Mesenchymal stem cell (in vitro differentiated cells and primary cell): ENCODE results near the gene AGAP3.

Source experiments
- DNase-seq: peaks from one replicate; pipeline ENCODE4 v3.0.0-alpha.2; 2013
- H2AFZ ChIP-seq: one replicate; pipeline ENCODE4 v1.6.1; 2013; ENCODE audit warnings: low read depth, mild to moderate bottlenecking, control low read depth, inconsistent platforms, low read length, moderate library complexity
- H2AK5ac ChIP-seq: 2 replicates; pipeline ENCODE4 v1.6.1; 2013; ENCODE audit warnings: low read length, moderate library complexity, mild to moderate bottlenecking, inconsistent platforms; ENCODE audit not compliant: severe bottlenecking
- H2BK120ac ChIP-seq: one replicate; pipeline ENCODE4 v1.6.1; 2013; ENCODE audit warnings: low read depth, mild to moderate bottlenecking, inconsistent platforms, low read length, moderate library complexity
- H2BK12ac ChIP-seq, 2 experiments: one replicate each; pipeline ENCODE4 v1.6.1; 2013; ENCODE audit warnings: inconsistent platforms in 2 of 2, low read length in 2 of 2, mild to moderate bottlenecking in 2 of 2, moderate library complexity in 2 of 2, control low read depth in 1 of 2
- H2BK15ac ChIP-seq: one replicate; pipeline ENCODE4 v1.6.1; 2013; ENCODE audit warnings: mild to moderate bottlenecking, low read depth, inconsistent platforms; ENCODE audit not compliant: poor library complexity, severe bottlenecking
- H2BK5ac ChIP-seq: 2 replicates; pipeline ENCODE4 v1.6.1; 2013; ENCODE audit warnings: low read depth, mild to moderate bottlenecking, low read length, control low read depth, inconsistent platforms; ENCODE audit not compliant: poor library complexity, severe bottlenecking
- H3K14ac ChIP-seq, 2 experiments: one replicate each; pipeline ENCODE4 v1.6.1; 2013; ENCODE audit warnings: inconsistent platforms in 2 of 2, low read length in 2 of 2, control low read depth in 1 of 2, mild to moderate bottlenecking in 1 of 2, moderate library complexity in 1 of 2
- H3K18ac ChIP-seq, 2 experiments: one replicate each; pipeline ENCODE4 v1.6.1; 2013; ENCODE audit warnings: inconsistent platforms in 2 of 2, low read length in 2 of 2, control low read depth in 1 of 2, low read depth in 1 of 2, mild to moderate bottlenecking in 1 of 2
- H3K23ac ChIP-seq, 2 experiments: one replicate each; pipeline ENCODE4 v1.6.1; 2013; ENCODE audit warnings: inconsistent platforms in 2 of 2, low read length in 2 of 2, mild to moderate bottlenecking in 2 of 2, moderate library complexity in 2 of 2, control low read depth in 1 of 2
- H3K27ac ChIP-seq: 2 replicates; pipeline ENCODE4 v1.5.1; 2013; ENCODE audit warnings: mild to moderate bottlenecking, moderate library complexity, low read length, control low read depth, inconsistent platforms; ENCODE audit not compliant: poor library complexity, severe bottlenecking
- H3K27me3 ChIP-seq, 2 experiments: 2 replicates each; pipeline versions ENCODE4 v1.6.1 to v1.7.0; 2013; ENCODE audit warnings: low read length in 2 of 2, mild to moderate bottlenecking in 2 of 2, moderate library complexity in 2 of 2, control low read depth in 1 of 2, inconsistent platforms in 1 of 2; ENCODE audit not compliant: control insufficient read depth in 1 of 2, insufficient read depth in 1 of 2
- H3K36me3 ChIP-seq, 2 experiments: 2 replicates each; pipeline versions ENCODE4 v1.6.1 to v1.7.0; 2013; ENCODE audit warnings: low read length in 2 of 2, control low read depth in 1 of 2, inconsistent platforms in 1 of 2, low read depth in 1 of 2, mild to moderate bottlenecking in 1 of 2; ENCODE audit not compliant: insufficient read depth in 2 of 2, control insufficient read depth in 1 of 2
- H3K4ac ChIP-seq, 2 experiments: one replicate each; pipeline ENCODE4 v1.6.1; 2013; ENCODE audit warnings: inconsistent platforms in 2 of 2, low read length in 2 of 2, mild to moderate bottlenecking in 2 of 2, moderate library complexity in 2 of 2, control low read depth in 1 of 2, low read depth in 1 of 2
- H3K4me1 ChIP-seq: 2 replicates; pipeline ENCODE4 v1.6.1; 2013; ENCODE audit warnings: low read depth, low read length, control low read depth; ENCODE audit not compliant: control insufficient read depth, insufficient read depth
- H3K4me2 ChIP-seq: 2 replicates; pipeline ENCODE4 v1.6.1; 2013; ENCODE audit warnings: low read length, mild to moderate bottlenecking, inconsistent platforms; ENCODE audit not compliant: poor library complexity, severe bottlenecking
- H3K4me3 ChIP-seq, 2 experiments: 2 replicates each; pipeline versions ENCODE4 v1.5.1 to v1.7.0; 2013; ENCODE audit warnings: low read length in 2 of 2, mild to moderate bottlenecking in 2 of 2, control low read depth in 1 of 2, low read depth in 1 of 2; ENCODE audit not compliant: insufficient read depth in 1 of 2
- H3K79me1 ChIP-seq: replicated peaks from 2 replicates; pipeline ENCODE4 v1.6.1; 2013; ENCODE audit warnings: mild to moderate bottlenecking, control low read depth, low read length, inconsistent platforms; ENCODE audit not compliant: poor library complexity, severe bottlenecking
- H3K9ac ChIP-seq: 2 replicates; pipeline ENCODE4 v1.7.0; 2013; ENCODE audit warnings: mild to moderate bottlenecking, low read length, moderate library complexity
- H3K9me3 ChIP-seq: 2 replicates; pipeline ENCODE4 v1.7.0; 2013; ENCODE audit warnings: mild to moderate bottlenecking, low read length; ENCODE audit not compliant: control insufficient read depth
- H4K8ac ChIP-seq: one replicate; pipeline ENCODE4 v1.6.1; 2013; ENCODE audit warnings: inconsistent platforms, mild to moderate bottlenecking, low read length, moderate library complexity
- H4K91ac ChIP-seq: one replicate; pipeline ENCODE4 v1.6.1; 2013; ENCODE audit warnings: mild to moderate bottlenecking, low read length, inconsistent platforms
- WGBS: methylation state at CpG from one replicate; pipeline ENCODE4 v1.1.7; 2013; ENCODE audit warnings: mixed read lengths; 5-methylcytosine and 5-hydroxymethylcytosine counted together

Gene AGAP3

GRCh38 chr7:151188252-151188542 is 101.9 kb downstream of the AGAP3 start:
- Histone ChIP-seq H3K79me1 (no peaks in the 10 kb centered on the region), H2BK12ac (no peak overlapping the region), H2AFZ (no peak overlapping the region), H2BK15ac (no peak overlapping the region), H3K4me3 (no peak overlapping the region), H3K14ac (no peak overlapping the region), H3K27ac (no peak overlapping the region), H3K4me2 (no peak overlapping the region), H2BK5ac (no peak overlapping the region), H4K8ac (no peak overlapping the region), H3K4ac (no peak overlapping the region), H3K36me3 (no peaks in the 10 kb centered on the region), H2BK120ac (no peak overlapping the region), H3K9ac (no peak overlapping the region), H3K23ac (no peak overlapping the region), H3K4me1 (no peaks in the 10 kb centered on the region), H2AK5ac (no peak overlapping the region), H4K91ac (no peak overlapping the region), H3K27me3 (peaks cover 43 to 77% of the 10 kb centered on the region in 2 experiments), H3K18ac (no peak overlapping the region), H3K9me3 (peaks cover 6% of the 10 kb centered on the region)
- DNase-seq: no peak
- WGBS: 66% methylated on average over 2 of the region's 5 CpGs

GRCh38 chr7:151189038-151189437 is 102.8 kb downstream of the AGAP3 start:
- no peak overlapping the region for H3K4ac ChIP-seq
- no peak overlapping the region for H3K23ac ChIP-seq
- H3K4me3 ChIP-seq: no peak overlapping the region
- H2BK5ac ChIP-seq: no peak overlapping the region
- no peak overlapping the region for H3K4me2 ChIP-seq
- no peak overlapping the region for H2BK15ac ChIP-seq
- H3K4me1 ChIP-seq: no peaks in the 10 kb centered on the region
- 100% methylated on average over 1 of the region's 4 CpGs for WGBS
- H3K14ac ChIP-seq: no peak overlapping the region
- no peak overlapping the region for H2BK120ac ChIP-seq
- no peak overlapping the region for H4K91ac ChIP-seq
- no peak overlapping the region for H4K8ac ChIP-seq
- no peaks in the 10 kb centered on the region for H3K36me3 ChIP-seq
- no peaks in the 10 kb centered on the region for H3K79me1 ChIP-seq
- no peak overlapping the region for H3K18ac ChIP-seq
- peaks cover 6% of the 10 kb centered on the region for H3K9me3 ChIP-seq
- H2AK5ac ChIP-seq: no peak overlapping the region
- H3K27me3 ChIP-seq: peaks cover 48 to 83% of the 10 kb centered on the region in 2 experiments
- no peak for DNase-seq
- no peak overlapping the region for H2AFZ ChIP-seq
- H3K27ac ChIP-seq: no peak overlapping the region
- no peak overlapping the region for H2BK12ac ChIP-seq
- no peak overlapping the region for H3K9ac ChIP-seq

GRCh38 chr7:151191544-151191943 is 105.3 kb downstream of the AGAP3 start:
- H3K27me3 ChIP-seq: peaks cover 73 to 96% of the 10 kb centered on the region in 2 experiments
- H2BK120ac ChIP-seq: no peak overlapping the region
- no peak overlapping the region for H3K14ac ChIP-seq
- 82% methylated on average over 12 of the region's 12 CpGs for WGBS
- H3K9ac ChIP-seq: no peak overlapping the region
- no peak overlapping the region for H2AK5ac ChIP-seq
- H3K27ac ChIP-seq: no peak overlapping the region
- no peak for DNase-seq
- no peak overlapping the region for H2BK5ac ChIP-seq
- H3K4me3 ChIP-seq: no peak overlapping the region
- no peak overlapping the region for H4K91ac ChIP-seq
- H3K79me1 ChIP-seq: no peaks in the 10 kb centered on the region
- H2BK15ac ChIP-seq: no peak overlapping the region
- H3K18ac ChIP-seq: no peak overlapping the region
- H3K4me1 ChIP-seq: no peaks in the 10 kb centered on the region
- peak overlapping the region in 1 of 2 experiments; percentile 14 for H3K23ac ChIP-seq
- no peak overlapping the region for H4K8ac ChIP-seq
- no peak overlapping the region for H3K4ac ChIP-seq
- H3K9me3 ChIP-seq: peaks cover 6% of the 10 kb centered on the region
- no peaks in the 10 kb centered on the region for H3K36me3 ChIP-seq
- no peak overlapping the region for H2BK12ac ChIP-seq
- no peak overlapping the region for H2AFZ ChIP-seq
- H3K4me2 ChIP-seq: no peak overlapping the region

- Histone ChIP-seq H3K4me3 (no peak overlapping the region), H2AFZ (no peak overlapping the region), H2BK5ac (no peak overlapping the region), H3K36me3 (no peaks in the 10 kb centered on the region), H3K9ac (no peak overlapping the region), H3K4ac (no peak overlapping the region), H3K27ac (no peak overlapping the region), H3K4me1 (no peaks in the 10 kb centered on the region), H2BK12ac (no peak overlapping the region), H3K27me3 (peaks cover 78 to 96% of the 10 kb centered on the region in 2 experiments), H2BK15ac (no peak overlapping the region), H2BK120ac (no peak overlapping the region), H3K18ac (no peak overlapping the region), H4K8ac (no peak overlapping the region), H3K9me3 (peaks cover 6% of the 10 kb centered on the region), H3K4me2 (no peak overlapping the region), H3K14ac (no peak overlapping the region), H4K91ac (no peak overlapping the region), H2AK5ac (no peak overlapping the region), H3K79me1 (no peaks in the 10 kb centered on the region), H3K23ac (peak overlapping the region in 1 of 2 experiments; percentile 14)
- no peak for DNase-seq
- WGBS: 93% methylated on average over 21 of the region's 23 CpGs
Measured at GRCh38 chr7:151192002-151192539, 105.8 kb downstream of the AGAP3 start.
